Sigmoid colon (tissue), 4 donors: ENCODE data around the gene RAP1GDS1.

ENCODE experiments used
- CTCF ChIP-seq, 4 experiments: fragments of 450-650 bp in 3 of 4; fragments of 200-600 bp in 1 of 4; IDR thresholded peaks; one replicate each; pipeline ENCODE4 v1.5.1; 2016 to 2019; ENCODE audit warnings: antibody characterized with exemption in 4 of 4, mild to moderate bottlenecking in 3 of 4, moderate library complexity in 2 of 4
- EP300 ChIP-seq, 4 donors: sonication (generic); formaldehyde crosslinking; IDR thresholded peaks; one replicate each; pipeline ENCODE4 v1.6.1; 2017; ENCODE audit warnings: antibody characterized with exemption in 4 of 4
- POLR2A ChIP-seq, 2 donors: fragments of 450-650 bp; IDR thresholded peaks; one replicate each; pipeline ENCODE4 v1.6.1; 2016; ENCODE audit warnings: antibody characterized with exemption in 2 of 2, mild to moderate bottlenecking in 2 of 2, moderate library complexity in 2 of 2
- POLR2AphosphoS5 ChIP-seq, 4 donors: sonication (generic); formaldehyde crosslinking; IDR thresholded peaks; one replicate each; pipeline ENCODE4 v1.6.1; 2017; ENCODE audit warnings: antibody characterized with exemption in 4 of 4

- no peak for TF ChIP-seq CTCF (IDR thresholded peaks at IDR 0.05)
- TF ChIP-seq POLR2A (IDR thresholded peaks at IDR 0.05) = no peak
- TF ChIP-seq POLR2AphosphoS5 (IDR thresholded peaks at IDR 0.05) = no peak
- TF ChIP-seq EP300 (IDR thresholded peaks at IDR 0.05) = no peak
These were observed 14.0 kb downstream of the RAP1GDS1 start for GRCh38 chr4:98275145-98275544.
